ENCODE measurements around the gene PLCXD1.
"Not testable (repeated sequence)": the region's sequence is repeated elsewhere in the genome, so short reads cannot be mapped to it uniquely, and the experiment has no call there.

GRCh38 chrX:251396-252243, 29.6 kb upstream of the PLCXD1 start:
- TF ChIP-seq CTCF (IDR thresholded peaks at IDR 0.05; ENCODE audit: insufficient read depth, low read length); POLR2AphosphoS5 (IDR thresholded peaks at IDR 0.05; ENCODE audit: low read depth): not testable (repeated sequence)

Measured in HL-60 (cell line).